Suppressor macrophage treated with lipopolysaccharide for 1 hour (primary cell): ENCODE measurements around the gene TMEM167A.

Source experiments
- DNase-seq, 3 donors: peaks; one replicate each; pipeline ENCODE4 v3.0.0-alpha.2; 2020 to 2022

TMEM167A gene

GRCh38 chr5:83076742-83077661, at the start of gene TMEM167A, which contains the start of gene XRCC4:
TSS of gene TMEM167A (minus strand) at chr5:83077394. CDS start at chr5:83077323, 71 bp downstream.
TSS of gene XRCC4 (plus strand) at chr5:83077547. CDS start at chr5:83104920, 27,373 bp downstream.
- DNase-seq, result peak; percentile 98 to 100 (median 99)

- DNase-seq, result no peak
Observed at GRCh38 chr5:83126501-83126900, 49.3 kb upstream of the TMEM167A start.

- no peak for DNase-seq
Observed at GRCh38 chr5:83125560-83125959, 48.4 kb upstream of the TMEM167A start.

- DNase-seq, result no peak
Observed at GRCh38 chr5:83124593-83124992, 47.4 kb upstream of the TMEM167A start.

- no peak for DNase-seq
Observed at GRCh38 chr5:83118976-83119375, 41.8 kb upstream of the TMEM167A start.

- DNase-seq, result no peak
Observed at GRCh38 chr5:83118471-83118870, 41.3 kb upstream of the TMEM167A start.

- no peak for DNase-seq
Observed at GRCh38 chr5:83115816-83116215, 38.6 kb upstream of the TMEM167A start.

GRCh38 chr5:83109380-83109779, 32.2 kb upstream of the TMEM167A start:
- DNase-seq, result no peak

- DNase-seq, result no peak
Observed at GRCh38 chr5:83107692-83108420, 30.7 kb upstream of the TMEM167A start.

GRCh38 chr5:83104021-83104420, 26.8 kb upstream of the TMEM167A start:
- DNase-seq, result no peak

- no peak for DNase-seq
Observed at GRCh38 chr5:83102364-83102980, 25.3 kb upstream of the TMEM167A start.

GRCh38 chr5:83101514-83101913, 24.3 kb upstream of the TMEM167A start:
- DNase-seq, result no peak

- DNase-seq, result no peak
Observed at GRCh38 chr5:83099445-83099844, 22.3 kb upstream of the TMEM167A start.

GRCh38 chr5:83099001-83099400, 21.8 kb upstream of the TMEM167A start:
- no peak for DNase-seq

- no peak for DNase-seq
Observed at GRCh38 chr5:83097689-83098231, 20.6 kb upstream of the TMEM167A start.

- peak in 2 of 3 donors; percentile 28 to 33 for DNase-seq
Observed at GRCh38 chr5:83096660-83097339, 19.6 kb upstream of the TMEM167A start.

GRCh38 chr5:83095957-83096539, 18.9 kb upstream of the TMEM167A start:
- DNase-seq, result peak; percentile 49 to 60 (median 59)

- no peak for DNase-seq
Observed at GRCh38 chr5:83095163-83095956, 18.2 kb upstream of the TMEM167A start.

GRCh38 chr5:83093692-83094091, 16.5 kb upstream of the TMEM167A start:
- DNase-seq, result no peak

- DNase-seq, result no peak
Observed at GRCh38 chr5:83092619-83093018, 15.4 kb upstream of the TMEM167A start.

- DNase-seq, result no peak
Observed at GRCh38 chr5:83090169-83090568, 13.0 kb upstream of the TMEM167A start.
